Keratinocyte (primary cell): ENCODE data around the gene PCGF3. TPM values are rescaled to one million over a fixed set of nuclear protein-coding genes. Genes with fewer than 3 reads are reported as not detected.

Experiments
- DNase-seq: peaks from one replicate; pipeline ENCODE4 v3.0.0-alpha.2; 2011; ENCODE audit warnings: low read depth, missing footprints, low spot score
- FAIRE-seq: peaks from 2 replicates; lab custom pipeline; 2011; peaks lifted over from hg19 to GRCh38; lab: Jason Lieb, UNC
- H2AFZ ChIP-seq: 2 replicates; pipeline ENCODE4 v1.6.0; 2012; ENCODE audit warnings: low read length, control low read depth, inconsistent platforms; ENCODE audit not compliant: control insufficient read depth
- H3K27ac ChIP-seq: 2 replicates; pipeline ENCODE4 v1.5.1; 2011; ENCODE audit warnings: low read length; ENCODE audit not compliant: control insufficient read depth, insufficient read depth
- H3K27me3 ChIP-seq: 3 replicates; pipeline ENCODE4 v1.6.0; 2011; ENCODE audit warnings: low read length; ENCODE audit not compliant: control insufficient read depth, insufficient read depth; ENCODE audit errors: extremely low read depth
- H3K36me3 ChIP-seq, 2 experiments: 2 replicates in 1 of 2; 3 replicates in 1 of 2; pipeline ENCODE4 v1.5.1; 2011; ENCODE audit warnings: low read length in 2 of 2, mild to moderate bottlenecking in 1 of 2; ENCODE audit not compliant: control insufficient read depth in 2 of 2, insufficient read depth in 2 of 2; ENCODE audit errors: extremely low read depth in 1 of 2
- H3K4me1 ChIP-seq: 3 replicates; pipeline ENCODE4 v1.5.1; 2011; ENCODE audit warnings: low read length; ENCODE audit not compliant: control insufficient read depth, insufficient read depth; ENCODE audit errors: extremely low read depth
- H3K4me2 ChIP-seq: 3 replicates; pipeline ENCODE4 v1.6.0; 2011; ENCODE audit warnings: low read depth, low read length; ENCODE audit not compliant: control insufficient read depth, insufficient read depth; ENCODE audit errors: extremely low read depth
- H3K4me3 ChIP-seq, 3 experiments: fragments of 200-600 bp in 1 of 3; sonication (generic) in 1 of 3; 2 replicates in 2 of 3; 3 replicates in 1 of 3; pipeline ENCODE4 v1.5.1; 2011 to 2016; ENCODE audit warnings: low read length in 3 of 3, mild to moderate bottlenecking in 3 of 3, control low read depth in 2 of 3, inconsistent platforms in 1 of 3, low read depth in 1 of 3, mixed read lengths in 1 of 3, mixed run types in 1 of 3, moderate library complexity in 1 of 3; ENCODE audit not compliant: control insufficient read depth in 2 of 3, insufficient read depth in 2 of 3; ENCODE audit errors: extremely low read depth in 1 of 3
- H3K79me2 ChIP-seq: 2 replicates; pipeline ENCODE4 v1.6.0; 2012; ENCODE audit warnings: low read length; ENCODE audit not compliant: control insufficient read depth, insufficient read depth
- H3K9ac ChIP-seq: 3 replicates; pipeline ENCODE4 v1.6.0; 2011; ENCODE audit warnings: low read length; ENCODE audit not compliant: control insufficient read depth, insufficient read depth; ENCODE audit errors: extremely low read depth
- H3K9me1 ChIP-seq: 3 replicates; pipeline ENCODE4 v1.6.0; 2011; ENCODE audit warnings: low read length; ENCODE audit not compliant: control insufficient read depth, insufficient read depth; ENCODE audit errors: extremely low read depth
- H3K9me3 ChIP-seq: 2 replicates; pipeline ENCODE4 v1.5.1; 2012; ENCODE audit warnings: low read depth, low read length; ENCODE audit not compliant: control insufficient read depth
- H4K20me1 ChIP-seq: 3 replicates; pipeline ENCODE4 v1.6.0; 2011; ENCODE audit warnings: low read length; ENCODE audit not compliant: control insufficient read depth, insufficient read depth; ENCODE audit errors: extremely low read depth
- EZH2 ChIP-seq: IDR thresholded peaks from one replicate; pipeline ENCODE4 v1.6.1; 2012; ENCODE audit warnings: inconsistent platforms, mild to moderate bottlenecking, low read length, moderate library complexity
- dilution Hi-C: fragments of 300-500 bp; cut with MboI; formaldehyde crosslinking; loops from one replicate; pipeline ENCODE4 v1.7.0; 2020; ENCODE audit warnings: low sequenced_read_pairs; ENCODE audit not compliant: extremely low pct_ligation_motif_present
- polyA plus RNA-seq, 5 experiments: library from polyadenylated mRNA; depleted of rRNA in 3 of 5; stranded (reverse) in 3 of 5; stranded (forward) in 1 of 5; unstranded in 1 of 5; fragments of >200 nt; gene quantifications; 1 replicate in 1 of 5; 2 replicates in 3 of 5; 3 replicates in 1 of 5; pipeline versions ENCODE4 v1.2.1 to v1.2.3, GENCODE V29; 2011 to 2012; ENCODE audit warnings: missing spikeins in 2 of 5, low read depth in 1 of 5, low replicate concordance in 1 of 5
- TF ChIP-seq, protein P1 (sequence below), 3 experiments: IDR thresholded peaks in 1 of 3; conservative IDR thresholded peaks in 1 of 3; optimal IDR thresholded peaks in 1 of 3; 2 replicates in 2 of 3; 3 replicates in 1 of 3; pipeline versions ENCODE3 to v1.5.1; 2011; ENCODE audit warnings: low read length in 3 of 3, mild to moderate bottlenecking in 3 of 3, moderate library complexity in 2 of 3, control low read depth in 1 of 3, inconsistent platforms in 1 of 3; ENCODE audit not compliant: insufficient read depth in 2 of 3; ENCODE audit errors: extremely low read depth in 1 of 3

PCGF3 gene
- polyA plus RNA-seq, 1 donor (not counting 4 experiments of a cell fraction or from before 2014, with no cell fraction given) = 40.1 TPM

DNA sequence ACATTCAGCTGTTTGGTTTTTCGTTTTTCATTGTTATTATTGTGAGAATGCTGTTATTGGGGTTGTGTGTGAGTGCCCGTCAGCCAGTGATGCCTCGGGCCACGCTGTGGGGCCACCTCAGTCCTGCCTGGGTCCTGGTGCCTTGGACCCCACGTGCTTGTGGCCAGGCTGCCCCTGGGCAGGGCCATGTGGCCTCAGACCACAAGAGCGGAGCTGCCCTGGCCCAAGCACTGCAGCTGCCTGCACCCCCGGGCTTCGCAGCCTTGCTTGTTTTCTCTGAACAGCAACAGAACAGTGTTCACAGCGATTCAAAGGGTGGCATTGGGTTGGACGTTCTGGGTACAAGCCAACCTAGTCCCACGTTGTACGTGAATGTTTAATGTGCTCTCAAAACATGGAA is 63.4 kb downstream of the PCGF3 start:
- peaks cover 19% of the 10 kb centered on the region for H3K4me1 ChIP-seq
- FAIRE-seq = no peak
- no peak for TF ChIP-seq EZH2
- TF ChIP-seq, protein P1, sequence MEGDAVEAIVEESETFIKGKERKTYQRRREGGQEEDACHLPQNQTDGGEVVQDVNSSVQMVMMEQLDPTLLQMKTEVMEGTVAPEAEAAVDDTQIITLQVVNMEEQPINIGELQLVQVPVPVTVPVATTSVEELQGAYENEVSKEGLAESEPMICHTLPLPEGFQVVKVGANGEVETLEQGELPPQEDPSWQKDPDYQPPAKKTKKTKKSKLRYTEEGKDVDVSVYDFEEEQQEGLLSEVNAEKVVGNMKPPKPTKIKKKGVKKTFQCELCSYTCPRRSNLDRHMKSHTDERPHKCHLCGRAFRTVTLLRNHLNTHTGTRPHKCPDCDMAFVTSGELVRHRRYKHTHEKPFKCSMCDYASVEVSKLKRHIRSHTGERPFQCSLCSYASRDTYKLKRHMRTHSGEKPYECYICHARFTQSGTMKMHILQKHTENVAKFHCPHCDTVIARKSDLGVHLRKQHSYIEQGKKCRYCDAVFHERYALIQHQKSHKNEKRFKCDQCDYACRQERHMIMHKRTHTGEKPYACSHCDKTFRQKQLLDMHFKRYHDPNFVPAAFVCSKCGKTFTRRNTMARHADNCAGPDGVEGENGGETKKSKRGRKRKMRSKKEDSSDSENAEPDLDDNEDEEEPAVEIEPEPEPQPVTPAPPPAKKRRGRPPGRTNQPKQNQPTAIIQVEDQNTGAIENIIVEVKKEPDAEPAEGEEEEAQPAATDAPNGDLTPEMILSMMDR (optimal IDR thresholded peaks at IDR 0.05 in 1 of 3, IDR thresholded peaks at IDR 0.05 in 1 of 3, conservative IDR thresholded peaks at IDR 0.05 in 1 of 3; ENCODE audit: extremely low read depth in 1 of 3, insufficient read depth in 2 of 3, low read length in 3 of 3) = no peak

DNA sequence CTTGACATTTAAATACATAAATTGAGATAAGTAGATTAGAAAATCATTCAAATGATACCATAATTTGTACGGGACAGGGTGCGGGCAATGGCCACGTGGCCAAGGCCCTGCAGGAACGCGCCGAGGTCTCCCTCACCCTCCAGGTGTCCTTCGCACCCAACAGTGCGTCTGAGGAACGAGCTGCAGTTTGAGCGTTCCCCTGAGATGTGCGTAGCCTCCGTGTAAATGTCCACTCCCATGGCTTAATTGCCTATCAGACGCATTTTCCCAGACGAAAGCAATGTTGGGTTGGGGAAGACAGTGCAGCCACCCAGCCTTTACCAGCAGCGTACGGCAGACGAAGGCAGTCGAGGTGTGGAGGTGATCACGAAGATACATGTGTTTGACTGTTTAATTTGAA is 63.9 kb downstream of the PCGF3 start:
- H3K9me1 ChIP-seq = no peaks in the 10 kb centered on the region
- no peak overlapping the region for H2AFZ ChIP-seq
- H3K4me2 ChIP-seq = no peak overlapping the region
- H3K79me2 ChIP-seq = peaks cover 53% of the 10 kb centered on the region
- no peaks in the 10 kb centered on the region for H3K27me3 ChIP-seq
- no peak overlapping the region for H3K4me3 ChIP-seq
- TF ChIP-seq, protein P1 (optimal IDR thresholded peaks at IDR 0.05 in 1 of 3, IDR thresholded peaks at IDR 0.05 in 1 of 3, conservative IDR thresholded peaks at IDR 0.05 in 1 of 3; ENCODE audit: extremely low read depth in 1 of 3, insufficient read depth in 2 of 3, low read length in 3 of 3) = no peak
- no peak for TF ChIP-seq EZH2
- peaks cover 57% of the 10 kb centered on the region for H4K20me1 ChIP-seq
- dilution Hi-C loops = no loop called here
- peaks cover 19% of the 10 kb centered on the region for H3K4me1 ChIP-seq
- FAIRE-seq = no peak
- H3K9ac ChIP-seq = no peak overlapping the region
- H3K36me3 ChIP-seq = peaks cover 23 to 35% of the 10 kb centered on the region in 2 experiments
- H3K9me3 ChIP-seq = no peaks in the 10 kb centered on the region
- no peak for DNase-seq
- H3K27ac ChIP-seq = no peak overlapping the region

More for the DNA sequence above, 63.4 kb downstream of the PCGF3 start:
- no peak overlapping the region for H3K4me3 ChIP-seq
- H3K9ac ChIP-seq = no peak overlapping the region
- no peaks in the 10 kb centered on the region for H3K9me3 ChIP-seq
- dilution Hi-C loops = no loop called here
- H3K9me1 ChIP-seq = no peaks in the 10 kb centered on the region
- DNase-seq = no peak
- H3K27ac ChIP-seq = no peak overlapping the region
- no peak overlapping the region for H3K4me2 ChIP-seq
- peaks cover 48% of the 10 kb centered on the region for H3K79me2 ChIP-seq
- H3K36me3 ChIP-seq = peaks cover 24 to 36% of the 10 kb centered on the region in 2 experiments
- no peaks in the 10 kb centered on the region for H3K27me3 ChIP-seq
- peaks cover 55% of the 10 kb centered on the region for H4K20me1 ChIP-seq
- no peak overlapping the region for H2AFZ ChIP-seq
